Panc1 (cell line): ENCODE data around the gene SUV39H1. TPM values are rescaled to one million over a fixed set of nuclear protein-coding genes. Genes with fewer than 3 reads are reported as not detected.

Experiments used
- ATAC-seq: fragments of 200-7000 bp; cut with Tn5 transposase; 2 replicates; pipeline ENCODE4 v1.9.1; 2020; ENCODE audit warnings: mild to moderate bottlenecking, moderate library complexity
- BruUV-seq: library from RNA; stranded (reverse); fragments of 400-500 nt; replicated peaks from 2 replicates; lab custom pipeline; 2021; lab: Mats Ljungman, UMichigan
- CTCF ChIA-PET: fragments of 300-600 bp; sonication (Branson Sonifier 250); formaldehyde crosslinking; loops from one replicate; lab custom pipeline; 2022; ENCODE audit warnings: antibody characterized with exemption; lab: Charles Lee
- POLR2A ChIA-PET: fragments of 300-600 bp; sonication (Branson Sonifier 250); formaldehyde crosslinking; loops from one replicate; lab custom pipeline; 2022; ENCODE audit warnings: antibody characterized with exemption; lab: Charles Lee
- DNase-seq: peaks from one replicate; pipeline ENCODE4 v3.0.0-alpha.2; 2010; ENCODE audit warnings: low read depth, low spot score
- H3K27ac ChIP-seq: 2 replicates; pipeline ENCODE4 v1.5.1; 2011; ENCODE audit warnings: mild to moderate bottlenecking, low read length, inconsistent platforms
- H3K27me3 ChIP-seq: fragments of 200-500 bp; sonication (Bioruptor generic); 2 replicates; pipeline ENCODE4 v1.6.0; 2014; ENCODE audit warnings: low read length, inconsistent platforms; ENCODE audit not compliant: control insufficient read depth, insufficient read depth
- H3K36me3 ChIP-seq: fragments of 200-500 bp; sonication (Bioruptor generic); 2 replicates; pipeline ENCODE4 v1.5.1; 2014; ENCODE audit warnings: inconsistent platforms, mild to moderate bottlenecking, low read length, moderate library complexity; ENCODE audit not compliant: control insufficient read depth, insufficient read depth
- H3K4me1 ChIP-seq: 2 replicates; pipeline ENCODE4 v1.5.1; 2011; ENCODE audit warnings: inconsistent platforms, mild to moderate bottlenecking, low read length, moderate library complexity; ENCODE audit not compliant: control insufficient read depth, insufficient read depth
- H3K4me3 ChIP-seq, 2 experiments: 2 replicates each; pipeline ENCODE4 v1.5.1; 2011 to 2012; ENCODE audit warnings: low read depth in 2 of 2, low read length in 2 of 2, mild to moderate bottlenecking in 2 of 2, inconsistent platforms in 1 of 2, moderate library complexity in 1 of 2
- H3K9me3 ChIP-seq: fragments of 200-500 bp; sonication (Bioruptor generic); 2 replicates; pipeline ENCODE4 v1.5.1; 2014; ENCODE audit warnings: low read depth, mild to moderate bottlenecking, inconsistent platforms, low read length, moderate library complexity; ENCODE audit not compliant: control insufficient read depth, insufficient read depth
- POLR2AphosphoS5 ChIP-seq: IDR thresholded peaks from 2 replicates; pipeline ENCODE4 v1.6.1; 2012; ENCODE audit warnings: mild to moderate bottlenecking, low read depth, low read length, moderate library complexity
- SIN3A ChIP-seq: IDR thresholded peaks from 2 replicates; pipeline ENCODE4 v1.6.1; 2012; ENCODE audit warnings: low read depth, mild to moderate bottlenecking, low read length, moderate library complexity, borderline replicate concordance; ENCODE audit not compliant: insufficient read depth
- TCF7L2 ChIP-seq: IDR thresholded peaks from 2 replicates; pipeline ENCODE4 v1.6.1; 2011; ENCODE audit warnings: mild to moderate bottlenecking, low read depth, low read length, inconsistent platforms
- in situ Hi-C: cut with HindIII; loops from 2 replicates; pipeline ENCODE4 v1.10.0; 2016; ENCODE audit warnings: low sequenced_read_pairs, low pct_unique_long_range_greater_than_20kb
- intact Hi-C: fragments of 100-400 bp; cut with micrococcal nuclease; formaldehyde crosslinking; loops from one replicate; pipeline ENCODE4 v1.10.0; 2022; ENCODE audit not compliant: unreplicated experiment
- total RNA-seq: library from RNA; stranded (reverse); gene quantifications from one replicate; pipeline ENCODE4 v1.2.1, GENCODE V29; 2021; ENCODE audit not compliant: unreplicated experiment
- TF ChIP-seq, protein P1 (sequence below): fragments of 450-650 bp; IDR thresholded peaks from 2 replicates; pipeline ENCODE4 v1.5.1; 2017; ENCODE audit warnings: mild to moderate bottlenecking
- TF ChIP-seq, protein P2 (sequence below), 2 experiments: IDR thresholded peaks; 2 replicates each; pipeline ENCODE4 v1.6.1; 2011 to 2012; ENCODE audit warnings: low read depth in 2 of 2, control low read depth in 1 of 2, low read length in 1 of 2, mild to moderate bottlenecking in 1 of 2, moderate library complexity in 1 of 2; ENCODE audit not compliant: insufficient read depth in 1 of 2

The SUV39H1 gene
- total RNA-seq, 1 experiment from 2014 or later = 25.6 TPM

- CTCF ChIA-PET = no interaction called here
- no peaks in the 10 kb centered on the region for H3K4me1 ChIP-seq
- no peak overlapping the region for H3K4me3 ChIP-seq
- H3K36me3 ChIP-seq = no peaks in the 10 kb centered on the region
- no peak overlapping the region for H3K27ac ChIP-seq
- no peak for DNase-seq
- no peaks in the 10 kb centered on the region for H3K9me3 ChIP-seq
- no peaks in the 10 kb centered on the region for H3K27me3 ChIP-seq
- no TSS peak for BruUV-seq
- intact Hi-C loops (no loop called here), in situ Hi-C loops (no loop called here)
- ATAC-seq = no peak
- TF ChIP-seq TCF7L2 (no peak), SIN3A (no peak)
- POLR2A ChIA-PET = no interaction called here
These were observed 57.2 kb downstream of the SUV39H1 start for GRCh38 chrX:48753708-48754228.

- DNase-seq (no peak), ATAC-seq (no peak)
- no TSS peak for BruUV-seq
- H3K4me3 ChIP-seq = no peak overlapping the region
- TF ChIP-seq SIN3A = no peak
- TF ChIP-seq, protein P1, sequence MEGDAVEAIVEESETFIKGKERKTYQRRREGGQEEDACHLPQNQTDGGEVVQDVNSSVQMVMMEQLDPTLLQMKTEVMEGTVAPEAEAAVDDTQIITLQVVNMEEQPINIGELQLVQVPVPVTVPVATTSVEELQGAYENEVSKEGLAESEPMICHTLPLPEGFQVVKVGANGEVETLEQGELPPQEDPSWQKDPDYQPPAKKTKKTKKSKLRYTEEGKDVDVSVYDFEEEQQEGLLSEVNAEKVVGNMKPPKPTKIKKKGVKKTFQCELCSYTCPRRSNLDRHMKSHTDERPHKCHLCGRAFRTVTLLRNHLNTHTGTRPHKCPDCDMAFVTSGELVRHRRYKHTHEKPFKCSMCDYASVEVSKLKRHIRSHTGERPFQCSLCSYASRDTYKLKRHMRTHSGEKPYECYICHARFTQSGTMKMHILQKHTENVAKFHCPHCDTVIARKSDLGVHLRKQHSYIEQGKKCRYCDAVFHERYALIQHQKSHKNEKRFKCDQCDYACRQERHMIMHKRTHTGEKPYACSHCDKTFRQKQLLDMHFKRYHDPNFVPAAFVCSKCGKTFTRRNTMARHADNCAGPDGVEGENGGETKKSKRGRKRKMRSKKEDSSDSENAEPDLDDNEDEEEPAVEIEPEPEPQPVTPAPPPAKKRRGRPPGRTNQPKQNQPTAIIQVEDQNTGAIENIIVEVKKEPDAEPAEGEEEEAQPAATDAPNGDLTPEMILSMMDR = no peak
- no peak for TF ChIP-seq POLR2AphosphoS5
- no peak for TF ChIP-seq TCF7L2
- TF ChIP-seq, protein P2, sequence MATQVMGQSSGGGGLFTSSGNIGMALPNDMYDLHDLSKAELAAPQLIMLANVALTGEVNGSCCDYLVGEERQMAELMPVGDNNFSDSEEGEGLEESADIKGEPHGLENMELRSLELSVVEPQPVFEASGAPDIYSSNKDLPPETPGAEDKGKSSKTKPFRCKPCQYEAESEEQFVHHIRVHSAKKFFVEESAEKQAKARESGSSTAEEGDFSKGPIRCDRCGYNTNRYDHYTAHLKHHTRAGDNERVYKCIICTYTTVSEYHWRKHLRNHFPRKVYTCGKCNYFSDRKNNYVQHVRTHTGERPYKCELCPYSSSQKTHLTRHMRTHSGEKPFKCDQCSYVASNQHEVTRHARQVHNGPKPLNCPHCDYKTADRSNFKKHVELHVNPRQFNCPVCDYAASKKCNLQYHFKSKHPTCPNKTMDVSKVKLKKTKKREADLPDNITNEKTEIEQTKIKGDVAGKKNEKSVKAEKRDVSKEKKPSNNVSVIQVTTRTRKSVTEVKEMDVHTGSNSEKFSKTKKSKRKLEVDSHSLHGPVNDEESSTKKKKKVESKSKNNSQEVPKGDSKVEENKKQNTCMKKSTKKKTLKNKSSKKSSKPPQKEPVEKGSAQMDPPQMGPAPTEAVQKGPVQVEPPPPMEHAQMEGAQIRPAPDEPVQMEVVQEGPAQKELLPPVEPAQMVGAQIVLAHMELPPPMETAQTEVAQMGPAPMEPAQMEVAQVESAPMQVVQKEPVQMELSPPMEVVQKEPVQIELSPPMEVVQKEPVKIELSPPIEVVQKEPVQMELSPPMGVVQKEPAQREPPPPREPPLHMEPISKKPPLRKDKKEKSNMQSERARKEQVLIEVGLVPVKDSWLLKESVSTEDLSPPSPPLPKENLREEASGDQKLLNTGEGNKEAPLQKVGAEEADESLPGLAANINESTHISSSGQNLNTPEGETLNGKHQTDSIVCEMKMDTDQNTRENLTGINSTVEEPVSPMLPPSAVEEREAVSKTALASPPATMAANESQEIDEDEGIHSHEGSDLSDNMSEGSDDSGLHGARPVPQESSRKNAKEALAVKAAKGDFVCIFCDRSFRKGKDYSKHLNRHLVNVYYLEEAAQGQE (IDR thresholded peaks at IDR 0.05; ENCODE audit: insufficient read depth in 1 of 2, low read depth in 2 of 2, low read length in 1 of 2) = no peak
- ChIA-PET CTCF (no interaction called here), POLR2A (no interaction called here)
- no peak overlapping the region for H3K27ac ChIP-seq
- H3K27me3 ChIP-seq = no peaks in the 10 kb centered on the region
- H3K9me3 ChIP-seq = no peaks in the 10 kb centered on the region
- in situ Hi-C loops (no loop called here), intact Hi-C loops (no loop called here)
- no peaks in the 10 kb centered on the region for H3K4me1 ChIP-seq
- H3K36me3 ChIP-seq = no peaks in the 10 kb centered on the region
These were observed 57.7 kb downstream of the SUV39H1 start for GRCh38 chrX:48754238-48754637.

Other genes with a start within 250 kb of the SUV39H1 start
- 1.1 TPM for gene SLC38A5, start 226.5 kb upstream of the SUV39H1 start, total RNA-seq
- 43.1 TPM for gene FTSJ1, start 220.5 kb upstream of the SUV39H1 start, total RNA-seq
- gene PORCN, start 187.7 kb upstream of the SUV39H1 start, total RNA-seq = 8.6 TPM
- 157 TPM for gene EBP, start 174.9 kb upstream of the SUV39H1 start, total RNA-seq
- gene TBC1D25, start 157.0 kb upstream of the SUV39H1 start, total RNA-seq = 29.4 TPM
- 528 TPM for gene RBM3, start 122.2 kb upstream of the SUV39H1 start, total RNA-seq
- 91.3 TPM for gene WDR13, start 99.2 kb upstream of the SUV39H1 start, total RNA-seq
- 0.82 TPM for gene WAS, start 12.9 kb upstream of the SUV39H1 start, total RNA-seq
- not detected for gene GLOD5, start 65.0 kb downstream of the SUV39H1 start, total RNA-seq
- gene GATA1, start 89.9 kb downstream of the SUV39H1 start, total RNA-seq = 0.23 TPM
- 97.1 TPM for gene HDAC6, start 105.3 kb downstream of the SUV39H1 start, total RNA-seq
- 0.23 TPM for gene ERAS, start 129.8 kb downstream of the SUV39H1 start, total RNA-seq
- 17.8 TPM for gene PCSK1N, start 138.9 kb downstream of the SUV39H1 start, total RNA-seq
- gene TIMM17B, start 201.0 kb downstream of the SUV39H1 start, total RNA-seq = 92.1 TPM
- gene PQBP1, start 201.2 kb downstream of the SUV39H1 start, total RNA-seq = 136 TPM
- 72.4 TPM for gene SLC35A2, start 214.9 kb downstream of the SUV39H1 start, total RNA-seq
- 52.6 TPM for gene PIM2, start 222.3 kb downstream of the SUV39H1 start, total RNA-seq